GM12872 (cell line): ENCODE results near the gene CTIF.

Experiments used
- CTCF ChIP-seq: IDR thresholded peaks from 3 replicates; pipeline ENCODE4 v1.5.1; 2011; ENCODE audit warnings: low read depth, mild to moderate bottlenecking, low read length, moderate library complexity; ENCODE audit not compliant: insufficient read depth

Gene CTIF

GRCh38 chr18:48769006-48769636 lies 230.3 kb downstream of the CTIF start:
- TF ChIP-seq CTCF: peak; percentile 14; the same call in 1 of the 3 replicates

- no peak for TF ChIP-seq CTCF
Measured at GRCh38 chr18:48770243-48770642, 231.4 kb downstream of the CTIF start.

GRCh38 chr18:48771641-48772375 lies 233.0 kb downstream of the CTIF start:
- TF ChIP-seq CTCF: no peak

- no peak for TF ChIP-seq CTCF
Measured at GRCh38 chr18:48772457-48772856, 233.6 kb downstream of the CTIF start.

GRCh38 chr18:48773821-48774220 lies 235.0 kb downstream of the CTIF start:
- TF ChIP-seq CTCF: no peak

- no peak for TF ChIP-seq CTCF
Measured at GRCh38 chr18:48774941-48775340, 236.1 kb downstream of the CTIF start.

- no peak for TF ChIP-seq CTCF
Measured at GRCh38 chr18:48775372-48776155, 236.7 kb downstream of the CTIF start.
